SK-N-SH (cell line): ENCODE measurements around the gene TMEM54.

Experiments used
- CTCF ChIP-seq: fragments of 200-600 bp; sonication (generic); IDR thresholded peaks from 2 replicates; pipeline ENCODE4 v1.6.1; 2017; ENCODE audit warnings: antibody characterized with exemption, mild to moderate bottlenecking, moderate library complexity
- ELF1 ChIP-seq: IDR thresholded peaks from 2 replicates; pipeline ENCODE4 v1.4.0; 2012
- REST ChIP-seq: IDR thresholded peaks from 2 replicates; pipeline ENCODE4 v1.6.1; 2012; ENCODE audit warnings: mild to moderate bottlenecking, low read depth, low read length, moderate library complexity
- RFX5 ChIP-seq: IDR thresholded peaks from 2 replicates; pipeline ENCODE4 v1.6.1; 2012; ENCODE audit warnings: mild to moderate bottlenecking, improper control_type of control experiment, low read length

GRCh38 chr1:32892368-32893197 lies 8.6 kb downstream of the TMEM54 start:
- TF ChIP-seq REST (no peak), RFX5 (no peak), CTCF (peak; percentile 56), ELF1 (no peak)
